Endothelial cell of hepatic sinusoid (primary cell): ENCODE data around the gene FBXL19.

Experiments used
- in situ Hi-C: cut with HindIII; loops from 2 replicates; pipeline ENCODE4 v1.10.0; 2017; ENCODE audit warnings: low sequenced_read_pairs

FBXL19 gene

GRCh38 chr16:30893744-30894539 lies 29.4 kb upstream of the FBXL19 start, which contains the start of gene BCL7C:
Gene BCL7C (minus strand): TSS chr16:30894077. CDS start chr16:30893944, 133 bp downstream.
- in situ Hi-C loops = no loop called here

DNA sequence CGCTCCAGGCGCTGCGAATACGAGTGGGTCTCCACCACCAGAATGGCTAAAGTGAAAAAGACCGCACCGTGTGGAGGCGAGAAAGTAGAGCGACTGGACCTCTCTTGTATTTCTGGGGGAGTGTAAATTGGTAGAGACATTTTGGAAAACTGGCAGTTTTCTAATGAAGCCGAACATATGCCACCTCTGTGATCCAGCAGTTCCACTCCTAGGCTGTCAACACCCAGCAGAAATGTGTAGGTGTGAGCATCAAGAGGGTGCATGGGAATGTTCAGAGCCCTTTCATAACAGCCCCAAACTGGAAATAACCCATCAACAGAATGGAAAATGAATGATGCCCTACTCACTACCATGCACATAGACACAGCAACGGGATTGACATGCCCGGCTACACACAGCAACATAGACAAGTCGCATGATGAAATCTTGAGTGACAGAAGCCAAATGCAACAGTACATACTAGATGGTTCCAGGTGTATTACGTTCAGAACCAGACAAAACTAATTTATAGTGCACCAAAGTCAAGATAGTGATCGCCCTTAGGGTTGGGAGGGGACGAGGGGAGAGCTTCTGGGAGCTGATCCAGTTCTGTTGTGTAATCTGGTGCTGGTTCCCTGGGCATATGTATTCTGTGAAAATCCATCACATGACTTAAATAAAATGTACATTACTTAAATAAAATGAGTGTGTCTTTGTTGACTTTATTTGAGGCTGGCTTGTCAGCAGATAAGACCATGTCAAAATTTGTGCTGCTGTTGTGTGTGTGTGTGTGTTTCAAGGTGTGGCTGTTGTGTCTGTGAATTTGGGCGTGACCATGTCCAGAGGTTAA lies 28.6 kb upstream of the FBXL19 start:
- in situ Hi-C loops = no loop called here

DNA sequence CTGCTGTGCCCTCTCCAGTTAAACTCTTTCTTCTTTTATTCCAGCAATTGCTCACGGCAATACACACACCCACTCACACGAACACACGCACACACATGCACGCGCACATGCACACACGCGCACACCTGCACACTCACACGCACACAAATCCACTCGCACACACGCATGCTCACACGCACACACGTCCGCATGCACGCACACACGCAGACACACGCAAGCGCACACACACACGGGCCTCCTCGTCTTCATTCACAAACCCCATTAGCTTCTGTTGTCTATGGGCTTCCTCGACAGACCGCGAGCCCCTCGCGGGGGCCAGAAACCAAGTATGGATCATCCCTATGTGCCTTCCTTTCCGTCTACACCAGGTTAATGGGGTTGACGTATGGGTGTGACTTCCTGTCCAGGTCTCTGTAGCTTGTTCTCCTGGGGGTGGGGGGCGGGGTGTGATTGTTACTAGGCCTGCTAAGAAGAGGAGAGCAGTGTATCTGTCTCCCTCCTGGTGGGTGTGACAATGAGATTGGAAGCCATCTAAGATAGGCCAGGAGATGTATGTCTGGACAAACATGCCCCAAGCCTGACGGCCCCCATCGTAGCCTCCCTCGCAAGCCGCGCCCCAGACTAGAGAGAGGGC lies 27.6 kb upstream of the FBXL19 start:
- in situ Hi-C loops = no loop called here

DNA sequence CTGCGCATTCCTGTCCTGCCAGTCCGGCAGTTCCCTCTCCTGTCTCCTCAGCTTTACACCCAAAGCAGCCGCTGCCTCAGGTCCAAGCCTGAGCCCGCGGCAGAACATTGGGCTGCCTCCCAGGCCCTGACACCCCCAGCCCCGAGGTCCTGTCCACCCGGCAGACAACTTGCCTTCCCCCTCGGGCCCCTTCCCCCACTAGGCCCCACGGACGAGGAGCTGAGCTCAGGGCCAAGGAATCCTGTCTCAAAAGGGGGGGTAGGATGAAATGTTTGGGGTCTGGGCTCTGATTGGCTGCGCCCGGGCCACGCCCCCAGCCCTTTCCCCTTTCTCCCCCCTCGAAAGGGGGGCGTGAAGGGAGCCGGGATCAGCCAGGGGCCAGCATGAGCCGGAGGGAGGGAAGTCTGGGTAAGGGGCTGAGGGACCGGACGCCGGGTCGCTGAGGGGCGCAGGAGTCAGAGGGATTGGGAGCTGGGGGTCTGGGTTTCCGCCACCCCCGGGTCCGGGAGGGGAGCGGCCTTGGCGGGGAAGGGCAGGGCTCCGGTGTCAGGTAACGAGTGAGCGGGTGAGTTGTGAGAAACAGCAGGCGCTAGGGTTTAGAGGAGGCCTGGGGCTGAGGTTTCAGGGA lies 27.0 kb upstream of the FBXL19 start, which contains the start of gene CTF1:
Gene CTF1, plus strand, starts transcription at position 354 of the 628 bp plus-strand sequence. Its CDS starts 30 bp downstream, at position 384.
- in situ Hi-C loops = no loop called here

- in situ Hi-C loops = no loop called here
These were observed 26.3 kb upstream of the FBXL19 start for GRCh38 chr16:30896889-30897733.

GRCh38 chr16:30899794-30900193 lies 23.6 kb upstream of the FBXL19 start:
- in situ Hi-C loops = no loop called here

DNA sequence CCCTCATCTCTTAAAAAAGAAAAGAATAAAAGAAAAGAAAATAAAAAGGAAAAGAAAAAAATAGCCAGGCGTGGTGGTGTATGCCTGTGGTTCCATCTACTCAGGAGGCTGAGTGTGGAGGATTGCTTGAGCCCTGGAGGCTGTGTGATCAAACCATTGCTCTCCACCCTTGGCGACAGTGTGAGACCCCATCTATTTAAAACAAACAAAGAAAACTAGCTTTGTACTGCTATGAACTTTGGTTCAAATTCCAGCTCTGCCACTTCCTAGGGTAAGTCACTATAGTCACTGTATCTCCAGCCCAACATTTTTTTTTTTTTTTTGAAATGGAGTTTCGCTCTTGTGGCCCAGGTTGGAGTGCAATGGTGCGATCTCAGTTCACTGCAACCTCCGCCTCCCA lies 22.8 kb upstream of the FBXL19 start:
- in situ Hi-C loops = no loop called here

GRCh38 chr16:30901201-30902028 lies 22.0 kb upstream of the FBXL19 start:
- in situ Hi-C loops = no loop called here

- in situ Hi-C loops = no loop called here
These were observed 21.1 kb upstream of the FBXL19 start for GRCh38 chr16:30902029-30902972.

- in situ Hi-C loops = no loop called here
These were observed 20.4 kb upstream of the FBXL19 start for GRCh38 chr16:30903002-30903401.

- in situ Hi-C loops = no loop called here
These were observed 19.8 kb upstream of the FBXL19 start for GRCh38 chr16:30903596-30903995.

GRCh38 chr16:30904114-30904780 lies 19.1 kb upstream of the FBXL19 start:
- in situ Hi-C loops = no loop called here

GRCh38 chr16:30907064-30907463 lies 16.3 kb upstream of the FBXL19 start:
- in situ Hi-C loops = no loop called here

DNA sequence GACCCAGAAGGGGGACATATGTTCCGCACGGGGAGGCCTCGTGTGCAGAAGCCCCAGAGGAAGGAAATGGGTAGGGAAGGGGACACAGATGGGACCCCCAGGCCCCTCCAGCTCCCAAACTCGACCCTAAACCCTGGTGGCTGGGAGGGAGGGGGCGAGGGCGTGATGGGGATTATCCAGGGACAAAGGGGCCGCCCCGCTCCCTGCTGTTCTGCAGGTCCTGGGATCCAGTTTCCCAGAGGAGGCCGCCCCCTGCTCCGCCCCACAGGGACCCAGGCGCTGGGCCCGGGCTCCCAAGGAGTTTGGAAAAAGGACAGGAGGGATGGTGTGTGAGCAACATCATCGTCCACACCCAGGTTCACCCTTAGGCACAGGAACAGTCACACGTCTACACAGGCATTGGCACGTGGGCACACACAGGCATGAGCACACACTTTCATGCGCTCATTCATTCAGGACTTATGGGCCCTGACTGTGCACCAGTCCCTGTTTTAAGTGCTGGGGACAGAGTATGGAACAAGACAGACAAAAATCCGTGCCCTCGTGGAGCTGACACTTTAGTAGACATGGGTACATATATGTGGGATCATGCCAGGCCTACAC lies 12.8 kb upstream of the FBXL19 start:
- in situ Hi-C loops = no loop called here

- in situ Hi-C loops = no loop called here
These were observed 10.5 kb upstream of the FBXL19 start for GRCh38 chr16:30912794-30913412.

GRCh38 chr16:30914830-30915229 lies 8.5 kb upstream of the FBXL19 start:
- in situ Hi-C loops = no loop called here

- in situ Hi-C loops = no loop called here
These were observed 4.8 kb upstream of the FBXL19 start for GRCh38 chr16:30918614-30919013.
